Left lung (tissue), 10 donors: ENCODE measurements around the gene ANTXRL. TPM values are rescaled to one million over a fixed set of nuclear protein-coding genes. Genes with fewer than 3 reads are reported as not detected.
A peak's percentile ranks its signal among the peaks of the same experiment; 100 is the strongest.

ENCODE experiments used
- ATAC-seq: fragments of 200-7000 bp; cut with Tn5 transposase; one replicate; pipeline ENCODE4 v1.9.1; 2020; ENCODE audit warnings: moderate library complexity
- DNase-seq, 4 donors: peaks; one replicate each; pipeline ENCODE4 v3.0.0-alpha.2; 2013 to 2020
- H3K27ac ChIP-seq, 2 donors: fragments of 200-600 bp; sonication (generic) in 1 of 2; one replicate each; pipeline versions ENCODE4 v1.5.0 to v1.8.0; 2020 to 2021
- H3K27me3 ChIP-seq, 2 donors: fragments of 200-600 bp; sonication (generic) in 1 of 2; one replicate each; pipeline versions ENCODE4 v1.5.0 to v1.8.0; 2020 to 2021
- H3K36me3 ChIP-seq, 2 donors: fragments of 200-600 bp; sonication (generic) in 1 of 2; one replicate each; pipeline versions ENCODE4 v1.5.0 to v1.8.0; 2020 to 2021
- H3K4me1 ChIP-seq, 2 donors: fragments of 200-600 bp; one replicate each; pipeline ENCODE4 v1.8.0; 2021
- H3K4me3 ChIP-seq, 2 donors: fragments of 200-600 bp; sonication (generic) in 1 of 2; one replicate each; pipeline versions ENCODE4 v1.5.0 to v1.8.0; 2020 to 2021; ENCODE audit warnings: mild to moderate bottlenecking in 1 of 2
- H3K9me3 ChIP-seq, 2 donors: fragments of 200-600 bp; sonication (generic) in 1 of 2; one replicate each; pipeline versions ENCODE4 v1.5.0 to v1.8.0; 2020 to 2021
- intact Hi-C, 2 donors: fragments of 100-400 bp; cut with DNase I; formaldehyde crosslinking; loops; one replicate each; pipeline versions ENCODE4 v1.11.2 to v1.14.2; 2022
- polyA plus RNA-seq, 6 donors: library from polyadenylated mRNA; unstranded; fragments of 120-200 nt; gene quantifications; one replicate each; pipeline ENCODE4 v1.2.1, GENCODE V29; 2013; ENCODE audit not compliant: insufficient read length in 6 of 6
- total RNA-seq, 2 donors: library from RNA; stranded (reverse); fragmentation: NEBNext Ultra II Directional; extraction: Animal tissue kit (Norgen Biotek cat#: 25700); gene quantifications; one replicate each; pipeline ENCODE4 v1.2.1, GENCODE V29; 2021
- TF ChIP-seq, protein P1 (sequence below), 2 donors: fragments of 200-600 bp; sonication (generic) in 1 of 2; IDR thresholded peaks; one replicate each; pipeline versions ENCODE4 v1.5.0 to v1.8.0; 2021; ENCODE audit warnings: antibody characterized with exemption in 2 of 2
- donor health status: DM: no; HTN: yes; CAD: no.
- donor health status: DM: no; HTN: no; CAD: no.

Gene ANTXRL
- total and polyA plus RNA-seq, 8 donors: not detected

DNA sequence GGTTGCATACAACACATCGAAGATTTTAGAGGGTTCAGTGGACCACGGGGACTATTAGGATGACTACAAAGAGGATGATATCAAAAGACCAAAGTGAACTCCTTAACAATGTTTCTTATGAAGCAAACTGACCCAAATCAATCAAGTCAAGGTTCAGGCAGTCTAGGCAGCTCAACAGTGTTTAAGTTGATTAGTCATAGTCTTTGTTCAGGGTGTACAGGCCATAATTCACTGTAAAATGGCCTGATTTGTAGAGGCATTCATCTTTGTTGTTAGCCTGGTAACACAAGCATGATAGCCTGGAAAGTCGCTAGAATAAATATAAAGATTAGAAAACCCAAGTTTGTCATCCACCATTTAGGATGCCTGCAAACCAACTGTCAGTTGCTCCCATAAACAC, 32.6 kb downstream of the ANTXRL start:
- Histone ChIP-seq H3K9me3 (no peaks in the 10 kb centered on the region), H3K4me3 (no peak overlapping the region), H3K27me3 (no peaks in the 10 kb centered on the region), H3K27ac (no peak overlapping the region), H3K36me3 (no peaks in the 10 kb centered on the region), H3K4me1 (no peaks in the 10 kb centered on the region)
- TF ChIP-seq, protein P1, sequence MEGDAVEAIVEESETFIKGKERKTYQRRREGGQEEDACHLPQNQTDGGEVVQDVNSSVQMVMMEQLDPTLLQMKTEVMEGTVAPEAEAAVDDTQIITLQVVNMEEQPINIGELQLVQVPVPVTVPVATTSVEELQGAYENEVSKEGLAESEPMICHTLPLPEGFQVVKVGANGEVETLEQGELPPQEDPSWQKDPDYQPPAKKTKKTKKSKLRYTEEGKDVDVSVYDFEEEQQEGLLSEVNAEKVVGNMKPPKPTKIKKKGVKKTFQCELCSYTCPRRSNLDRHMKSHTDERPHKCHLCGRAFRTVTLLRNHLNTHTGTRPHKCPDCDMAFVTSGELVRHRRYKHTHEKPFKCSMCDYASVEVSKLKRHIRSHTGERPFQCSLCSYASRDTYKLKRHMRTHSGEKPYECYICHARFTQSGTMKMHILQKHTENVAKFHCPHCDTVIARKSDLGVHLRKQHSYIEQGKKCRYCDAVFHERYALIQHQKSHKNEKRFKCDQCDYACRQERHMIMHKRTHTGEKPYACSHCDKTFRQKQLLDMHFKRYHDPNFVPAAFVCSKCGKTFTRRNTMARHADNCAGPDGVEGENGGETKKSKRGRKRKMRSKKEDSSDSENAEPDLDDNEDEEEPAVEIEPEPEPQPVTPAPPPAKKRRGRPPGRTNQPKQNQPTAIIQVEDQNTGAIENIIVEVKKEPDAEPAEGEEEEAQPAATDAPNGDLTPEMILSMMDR (IDR thresholded peaks at IDR 0.05): no peak
- DNase-seq (no peak), ATAC-seq (no peak)
- intact Hi-C loops: no loop called here

DNA sequence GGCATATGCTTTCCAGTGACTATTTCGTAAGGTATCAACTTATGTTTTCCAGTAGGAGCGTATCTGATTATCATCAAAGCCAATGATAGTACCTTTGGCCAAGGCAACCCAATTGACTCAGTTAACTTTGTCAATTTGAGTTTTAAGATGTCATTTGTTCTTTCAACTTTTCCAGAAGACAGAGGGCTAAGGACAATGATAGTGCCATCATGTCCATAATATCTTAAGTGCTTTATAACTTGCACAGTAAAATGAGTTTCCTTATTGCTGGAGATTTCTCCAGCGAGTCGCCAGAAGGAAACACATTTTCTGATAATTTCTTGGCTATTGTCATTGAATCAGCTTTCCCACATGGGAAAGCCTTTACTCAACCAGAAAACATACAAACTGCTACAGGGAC, 35.0 kb downstream of the ANTXRL start:
- H3K4me1 ChIP-seq: no peaks in the 10 kb centered on the region
- ATAC-seq: no peak
- H3K9me3 ChIP-seq: no peaks in the 10 kb centered on the region
- H3K27me3 ChIP-seq: no peaks in the 10 kb centered on the region
- no peak for DNase-seq
- no peaks in the 10 kb centered on the region for H3K36me3 ChIP-seq
- TF ChIP-seq, protein P1 (IDR thresholded peaks at IDR 0.05): no peak
- no peak overlapping the region for H3K27ac ChIP-seq
- intact Hi-C loops: no loop called here
- H3K4me3 ChIP-seq: no peak overlapping the region

DNA sequence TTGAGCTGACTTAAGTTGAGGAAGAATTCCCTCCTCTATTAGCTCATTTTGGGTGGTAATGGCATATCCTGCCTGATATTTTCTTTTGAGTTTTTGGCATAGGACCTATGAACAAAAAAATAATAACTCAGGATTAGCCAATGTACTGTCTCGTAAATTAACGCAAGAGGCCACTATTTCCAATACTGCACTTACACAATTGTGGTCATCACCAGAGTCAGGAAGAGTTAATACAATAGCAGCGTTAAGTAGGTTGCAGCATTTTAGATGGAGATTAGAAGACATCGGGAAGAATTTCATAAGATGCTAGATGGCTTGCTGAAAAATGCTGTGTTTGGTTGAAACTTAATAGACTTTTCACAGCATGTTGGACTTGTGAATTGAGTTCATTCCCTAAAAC, 36.4 kb downstream of the ANTXRL start:
- intact Hi-C loops: no loop called here
- no peak for DNase-seq
- no peaks in the 10 kb centered on the region for H3K9me3 ChIP-seq
- no peaks in the 10 kb centered on the region for H3K36me3 ChIP-seq
- no peaks in the 10 kb centered on the region for H3K27me3 ChIP-seq
- ATAC-seq: no peak
- no peaks in the 10 kb centered on the region for H3K4me1 ChIP-seq
- no peak overlapping the region for H3K27ac ChIP-seq
- H3K4me3 ChIP-seq: no peak overlapping the region
- TF ChIP-seq, protein P1 (IDR thresholded peaks at IDR 0.05): no peak

DNA sequence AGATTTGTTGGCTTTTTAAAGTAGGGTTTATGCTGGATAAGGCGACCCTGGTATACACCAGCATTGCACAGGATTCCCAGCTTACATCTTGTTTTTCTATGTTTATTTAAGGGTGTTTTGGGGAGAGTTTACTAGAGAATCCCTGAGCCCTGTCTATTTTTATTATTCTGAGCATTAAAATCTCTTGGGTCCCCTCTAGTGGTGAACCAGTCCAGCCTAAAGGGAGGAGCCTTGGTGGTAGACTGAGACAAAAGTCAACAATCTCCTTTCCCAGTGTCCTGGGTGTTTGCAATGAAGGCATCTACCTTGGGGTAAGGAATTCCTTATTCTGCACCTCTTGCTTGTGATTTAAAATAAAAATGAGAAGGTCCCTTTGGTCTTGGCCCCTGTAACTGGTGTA, 38.2 kb downstream of the ANTXRL start:
- ATAC-seq (peak; percentile 44), DNase-seq (no peak)
- intact Hi-C loops: no loop called here
- no peak overlapping the region for H3K27ac ChIP-seq
- H3K9me3 ChIP-seq: no peaks in the 10 kb centered on the region
- H3K4me1 ChIP-seq: no peaks in the 10 kb centered on the region
- no peaks in the 10 kb centered on the region for H3K36me3 ChIP-seq
- TF ChIP-seq, protein P1 (IDR thresholded peaks at IDR 0.05): peak in 1 of 2 donors; percentile 23
- H3K4me3 ChIP-seq: no peak overlapping the region
- H3K27me3 ChIP-seq: no peaks in the 10 kb centered on the region

DNA sequence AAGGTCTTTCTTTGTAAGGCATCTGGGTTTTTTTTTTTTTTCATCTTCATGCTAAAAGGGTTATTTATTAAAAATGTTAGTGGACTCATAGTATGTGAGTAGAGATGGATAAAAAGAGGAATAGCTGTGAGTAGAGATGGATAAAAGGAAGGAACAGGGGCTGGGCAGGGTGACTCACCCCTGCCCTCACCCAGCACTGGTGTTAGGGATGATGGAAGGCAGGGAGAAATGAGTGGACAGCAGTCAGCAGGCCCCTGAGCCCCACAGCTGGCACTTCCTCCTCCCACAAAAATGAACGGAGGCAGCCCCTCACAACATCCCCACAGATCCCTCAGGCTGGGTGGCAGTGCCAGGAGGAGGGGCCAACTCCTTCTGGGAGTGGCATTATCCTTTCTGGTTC, 39.3 kb downstream of the ANTXRL start:
- ATAC-seq (no peak), DNase-seq (no peak)
- TF ChIP-seq, protein P1 (IDR thresholded peaks at IDR 0.05): no peak

More for the DNA sequence above, 39.3 kb downstream of the ANTXRL start:
- H3K4me3 ChIP-seq: no peak overlapping the region
- no peaks in the 10 kb centered on the region for H3K9me3 ChIP-seq
- intact Hi-C loops: no loop called here
- no peaks in the 10 kb centered on the region for H3K36me3 ChIP-seq
- H3K27me3 ChIP-seq: no peaks in the 10 kb centered on the region
- H3K4me1 ChIP-seq: no peaks in the 10 kb centered on the region
- H3K27ac ChIP-seq: no peak overlapping the region
